ENCODE data around the gene MMP11.

The MMP11 gene

DNA sequence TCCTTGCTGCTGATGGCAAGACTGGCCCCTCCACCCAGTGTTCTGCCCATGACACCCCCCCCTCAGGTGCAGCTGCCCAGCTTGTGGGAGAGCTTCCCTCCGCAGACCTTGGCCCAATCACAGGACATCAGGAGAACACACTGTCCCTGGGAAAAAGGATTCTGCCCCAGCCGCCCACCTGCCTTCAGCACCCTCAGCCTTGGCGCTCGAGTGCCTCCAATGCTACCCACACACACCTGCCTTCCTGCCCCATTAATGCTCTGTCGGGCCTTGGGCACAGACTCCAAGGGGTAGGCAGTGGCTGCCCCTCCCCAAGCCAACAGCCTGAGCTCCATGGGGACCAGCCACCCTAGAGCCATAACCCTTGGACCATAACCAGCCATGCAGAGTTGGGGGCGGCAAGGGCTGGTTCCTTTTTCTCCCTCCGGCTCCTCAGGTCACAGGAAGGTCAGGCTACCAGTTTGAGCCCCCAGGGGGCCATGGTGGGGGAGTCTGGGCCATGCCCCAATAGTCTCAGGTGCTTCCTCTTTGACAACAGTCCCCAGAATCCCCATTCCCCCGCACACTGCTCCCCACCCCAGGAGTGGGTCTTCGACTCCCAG is 20.5 kb upstream of the MMP11 start:
- Mint-ChIP-seq H3K4me1 (ENCODE audit: low read depth in 2 of 2) (peaks cover 13 to 17% of the 10 kb centered on the region in 2 donors), H3K27me3 (no peaks in the 10 kb centered on the region), H3K9me3 (no peaks in the 10 kb centered on the region), H3K36me3 (ENCODE audit: insufficient read depth) (peaks cover 11% of the 10 kb centered on the region), H3K27ac (peak overlapping the region in 1 of 2 donors; percentile 77), H3K4me3 (peak overlapping the region; percentile 86 to 87)
- DNase-seq (no peak), ATAC-seq (replicated peaks) (no peak)

DNA sequence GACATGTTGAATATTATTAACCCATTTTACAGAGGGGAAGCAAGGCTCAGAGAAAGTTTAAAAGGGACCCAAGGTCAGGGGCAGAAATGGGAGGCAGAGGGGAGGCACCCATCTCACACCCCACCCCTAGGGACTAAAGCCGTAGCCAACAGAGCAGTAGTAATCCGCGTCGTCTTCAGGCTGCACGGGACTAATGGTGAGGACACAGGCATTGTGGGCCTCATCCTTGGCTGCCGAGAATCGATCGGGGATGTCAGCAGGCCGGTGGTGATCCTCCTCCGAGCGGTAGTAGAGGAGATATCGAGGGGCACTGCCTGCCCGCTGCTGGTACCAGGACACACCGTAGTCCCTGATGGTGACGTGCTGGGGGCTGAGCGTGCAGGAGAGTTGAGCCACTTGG is 19.9 kb upstream of the MMP11 start:
- Mint-ChIP-seq H3K27me3 (no peaks in the 10 kb centered on the region), H3K27ac (no peak overlapping the region), H3K4me3 (peak overlapping the region; percentile 86 to 87), H3K9me3 (no peaks in the 10 kb centered on the region), H3K36me3 (ENCODE audit: insufficient read depth) (peaks cover 11% of the 10 kb centered on the region), H3K4me1 (ENCODE audit: low read depth in 2 of 2) (peaks cover 13 to 17% of the 10 kb centered on the region in 2 donors)
- ATAC-seq (replicated peaks) (no peak), DNase-seq (no peak)

GRCh38 chr22:23753385-23753784 is 19.3 kb upstream of the MMP11 start:
- peaks cover 11% of the 10 kb centered on the region for H3K36me3 Mint-ChIP-seq (ENCODE audit: insufficient read depth)
- H3K9me3 Mint-ChIP-seq = no peaks in the 10 kb centered on the region
- H3K4me3 Mint-ChIP-seq = peak overlapping the region in 1 of 2 donors; percentile 63
- ATAC-seq (replicated peaks) = no peak
- DNase-seq = no peak
- H3K27ac Mint-ChIP-seq = no peak overlapping the region
- peaks cover 13 to 17% of the 10 kb centered on the region in 2 donors for H3K4me1 Mint-ChIP-seq (ENCODE audit: low read depth in 2 of 2)
- no peaks in the 10 kb centered on the region for H3K27me3 Mint-ChIP-seq

- no peak within 1 kb of the TSS for H3K27ac Mint-ChIP-seq
- peak within 1 kb of the TSS in 1 of 2 donors; percentile 63 for H3K4me3 Mint-ChIP-seq
- no peaks in the 10 kb centered on the region for H3K9me3 Mint-ChIP-seq
- peaks cover 13 to 17% of the 10 kb centered on the region in 2 donors for H3K4me1 Mint-ChIP-seq (ENCODE audit: low read depth in 2 of 2)
- ATAC-seq (replicated peaks) (no peak), DNase-seq (no peak)
- peaks cover 11% of the 10 kb centered on the region for H3K36me3 Mint-ChIP-seq (ENCODE audit: insufficient read depth)
- H3K27me3 Mint-ChIP-seq = no peaks in the 10 kb centered on the region
These were observed 18.3 kb upstream of the MMP11 start, which contains the start of gene VPREB3 for GRCh38 chr22:23754220-23754919. TSS of gene VPREB3 (minus strand) at chr22:23754425. CDS start at chr22:23754363, 62 bp downstream.

- no peak overlapping the region for H3K4me3 Mint-ChIP-seq
- H3K9me3 Mint-ChIP-seq = no peaks in the 10 kb centered on the region
- no peak for ATAC-seq (replicated peaks)
- no peaks in the 10 kb centered on the region for H3K27me3 Mint-ChIP-seq
- H3K27ac Mint-ChIP-seq = no peak overlapping the region
- peaks cover 8 to 10% of the 10 kb centered on the region in 2 donors for H3K4me1 Mint-ChIP-seq (ENCODE audit: low read depth in 2 of 2)
- DNase-seq = no peak
- peaks cover 7% of the 10 kb centered on the region for H3K36me3 Mint-ChIP-seq (ENCODE audit: insufficient read depth)
These were observed 17.5 kb upstream of the MMP11 start for GRCh38 chr22:23754980-23755636.

- Mint-ChIP-seq H3K36me3 (ENCODE audit: insufficient read depth) (peaks cover 7% of the 10 kb centered on the region), H3K27me3 (no peaks in the 10 kb centered on the region), H3K4me3 (no peak overlapping the region), H3K4me1 (ENCODE audit: low read depth in 2 of 2) (peaks cover 3 to 4% of the 10 kb centered on the region in 2 donors), H3K27ac (no peak overlapping the region), H3K9me3 (no peaks in the 10 kb centered on the region)
- DNase-seq (no peak), ATAC-seq (replicated peaks) (no peak)
These were observed 16.9 kb upstream of the MMP11 start for GRCh38 chr22:23755711-23756110.

DNA sequence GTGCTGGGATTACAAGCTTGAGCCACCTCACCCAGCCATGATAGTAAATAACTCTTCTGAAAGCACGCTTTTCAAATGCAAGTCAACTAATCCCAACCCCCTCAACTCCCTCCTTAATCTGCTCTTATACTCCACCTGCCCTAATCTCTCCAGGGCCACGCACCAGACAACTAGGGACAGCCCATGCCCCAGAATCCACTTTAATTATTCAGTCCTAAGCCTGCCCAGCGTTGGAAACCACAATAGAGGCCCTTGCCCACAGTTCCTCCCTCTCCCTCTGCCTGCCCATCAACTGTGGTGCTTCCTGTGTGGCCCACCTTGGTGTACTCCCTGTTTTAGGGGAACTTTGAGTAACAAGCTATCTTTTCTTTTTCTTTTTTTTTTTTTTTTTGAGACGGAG is 15.8 kb upstream of the MMP11 start:
- peaks cover 3 to 4% of the 10 kb centered on the region in 2 donors for H3K4me1 Mint-ChIP-seq (ENCODE audit: low read depth in 2 of 2)
- no peaks in the 10 kb centered on the region for H3K27me3 Mint-ChIP-seq
- peak overlapping the region in 1 of 2 donors; percentile 41 for H3K27ac Mint-ChIP-seq
- DNase-seq = no peak
- H3K9me3 Mint-ChIP-seq = no peaks in the 10 kb centered on the region
- no peak overlapping the region for H3K4me3 Mint-ChIP-seq
- no peak for ATAC-seq (replicated peaks)
- peaks cover 7% of the 10 kb centered on the region for H3K36me3 Mint-ChIP-seq (ENCODE audit: insufficient read depth)

DNA sequence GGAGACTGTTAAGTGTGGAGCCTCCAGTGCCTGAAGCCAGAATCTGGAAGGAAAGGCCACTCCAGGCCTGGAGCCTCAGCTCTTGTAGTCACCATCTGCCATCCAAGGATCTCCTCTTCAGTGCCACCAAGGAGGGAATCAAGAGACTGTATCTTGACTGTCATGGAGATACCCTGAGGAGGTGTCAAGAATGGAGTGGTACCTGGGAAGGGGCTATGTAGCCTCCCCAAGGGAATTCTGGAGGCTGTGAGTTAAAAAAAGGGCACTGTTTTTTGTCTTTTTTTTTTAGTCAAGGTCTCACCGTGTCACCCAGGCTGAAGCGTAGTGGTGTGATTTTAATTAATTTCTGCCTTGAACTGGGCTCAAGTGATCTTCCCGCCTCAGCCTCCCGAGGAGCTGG is 13.1 kb upstream of the MMP11 start:
- DNase-seq = no peak
- Mint-ChIP-seq H3K27ac (no peak overlapping the region), H3K4me1 (ENCODE audit: low read depth in 2 of 2) (peaks cover 10 to 14% of the 10 kb centered on the region in 2 donors), H3K36me3 (ENCODE audit: insufficient read depth) (no peaks in the 10 kb centered on the region), H3K4me3 (no peak overlapping the region), H3K9me3 (no peaks in the 10 kb centered on the region), H3K27me3 (no peaks in the 10 kb centered on the region)
- ATAC-seq (replicated peaks) = no peak

DNA sequence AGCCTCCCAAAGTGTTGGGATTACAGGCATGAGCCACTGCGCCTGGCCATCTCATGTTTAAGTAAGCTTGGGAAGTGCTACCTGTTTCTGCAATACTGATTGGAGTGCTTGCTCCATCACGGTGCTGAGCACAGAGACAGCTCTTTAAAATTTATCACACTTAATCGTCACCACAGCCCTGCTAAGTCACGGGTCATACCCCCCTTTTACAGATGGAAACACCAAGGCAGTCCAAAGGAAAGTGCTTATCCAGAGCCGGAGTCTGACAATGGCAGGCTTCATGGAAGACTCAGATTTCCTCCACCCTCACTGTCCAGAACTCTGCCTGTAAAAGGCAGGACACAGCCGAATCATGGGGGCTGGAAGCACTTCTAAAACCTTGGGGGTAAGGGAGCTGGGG is 12.6 kb upstream of the MMP11 start:
- Mint-ChIP-seq H3K4me1 (ENCODE audit: low read depth in 2 of 2) (peaks cover 13 to 15% of the 10 kb centered on the region in 2 donors), H3K9me3 (no peaks in the 10 kb centered on the region), H3K27ac (no peak overlapping the region), H3K27me3 (no peaks in the 10 kb centered on the region), H3K36me3 (ENCODE audit: insufficient read depth) (no peaks in the 10 kb centered on the region), H3K4me3 (no peak overlapping the region)
- DNase-seq = no peak
- no peak for ATAC-seq (replicated peaks)

GRCh38 chr22:23762842-23763578 is 9.6 kb upstream of the MMP11 start, which contains the start of gene C22orf15:
TSS of gene C22orf15 (plus strand) at chr22:23762990. CDS start at chr22:23763307, 317 bp downstream.
- peak; percentile 14 for ATAC-seq (replicated peaks)
- peak within 1 kb of the TSS in 1 of 2 donors; percentile 71 for H3K27ac Mint-ChIP-seq
- no peaks in the 10 kb centered on the region for H3K27me3 Mint-ChIP-seq
- H3K36me3 Mint-ChIP-seq (ENCODE audit: insufficient read depth) = no peaks in the 10 kb centered on the region
- no peaks in the 10 kb centered on the region for H3K9me3 Mint-ChIP-seq
- peaks cover 24 to 27% of the 10 kb centered on the region in 2 donors for H3K4me1 Mint-ChIP-seq (ENCODE audit: low read depth in 2 of 2)
- no peak for DNase-seq
- H3K4me3 Mint-ChIP-seq = peak within 1 kb of the TSS; percentile 72 to 77

DNA sequence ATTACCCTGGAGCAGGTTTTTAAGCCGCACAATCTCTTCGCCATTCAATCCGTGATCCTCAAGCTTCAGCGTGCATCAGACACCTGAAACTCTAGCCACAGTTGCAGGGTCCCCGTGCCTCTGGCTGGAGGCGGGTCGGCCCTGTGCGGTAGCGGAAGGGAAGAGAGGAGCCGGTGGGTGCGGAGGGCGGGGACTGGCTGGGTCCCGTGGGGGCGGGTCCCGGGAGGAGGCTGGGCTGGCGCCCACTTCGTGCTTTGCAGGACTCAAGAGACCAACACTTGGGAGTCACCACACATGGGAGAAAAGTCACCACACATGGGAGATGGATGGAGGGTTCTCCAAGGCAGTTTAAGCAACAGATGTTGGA is 9.1 kb upstream of the MMP11 start:
- Mint-ChIP-seq H3K4me1 (ENCODE audit: low read depth in 2 of 2) (peaks cover 26 to 28% of the 10 kb centered on the region in 2 donors), H3K27me3 (no peaks in the 10 kb centered on the region), H3K9me3 (no peaks in the 10 kb centered on the region), H3K4me3 (peak overlapping the region; percentile 72 to 77), H3K27ac (no peak overlapping the region), H3K36me3 (ENCODE audit: insufficient read depth) (no peaks in the 10 kb centered on the region)
- ATAC-seq (replicated peaks) (peak; percentile 47), DNase-seq (peak in 2 of 3 experiments; percentile 20 to 25)

DNA sequence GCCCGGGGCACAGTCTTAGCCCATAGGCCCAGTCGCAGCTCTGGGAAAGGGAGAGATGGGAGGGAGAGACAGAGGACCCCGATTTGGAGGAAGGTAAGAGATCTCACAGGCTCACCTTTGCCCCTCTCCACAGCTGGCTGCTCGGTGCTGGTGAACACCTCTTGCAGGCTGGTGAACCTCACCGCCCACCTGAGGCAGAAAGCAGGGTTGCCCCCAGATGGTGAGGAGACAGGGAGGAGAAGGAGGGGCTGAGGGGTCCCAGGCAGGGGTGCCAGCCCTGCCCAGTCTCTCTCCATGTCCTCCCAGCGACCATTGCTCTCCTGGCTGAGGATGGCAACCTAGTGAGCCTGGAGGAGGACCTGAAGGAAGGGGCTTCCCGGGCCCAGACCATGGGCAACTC is 8.7 kb upstream of the MMP11 start:
- H3K4me3 Mint-ChIP-seq = peak overlapping the region; percentile 72 to 77
- H3K9me3 Mint-ChIP-seq = no peaks in the 10 kb centered on the region
- no peak for DNase-seq
- H3K4me1 Mint-ChIP-seq (ENCODE audit: low read depth in 2 of 2) = peaks cover 26 to 28% of the 10 kb centered on the region in 2 donors
- ATAC-seq (replicated peaks) = no peak
- no peak overlapping the region for H3K27ac Mint-ChIP-seq
- H3K27me3 Mint-ChIP-seq = no peaks in the 10 kb centered on the region
- no peaks in the 10 kb centered on the region for H3K36me3 Mint-ChIP-seq (ENCODE audit: insufficient read depth)

Data from effector memory CD8-positive, alpha-beta T cell (primary cell).